Endothelial cell of umbilical vein (primary cell): ENCODE measurements around the gene HEXIM2. TPM values are rescaled to one million over a fixed set of nuclear protein-coding genes. Genes with fewer than 3 reads are reported as not detected.

Experiments
- BruUV-seq: library from RNA; stranded (reverse); fragments of 400-500 nt; replicated peaks from 2 replicates; lab custom pipeline; 2021; lab: Mats Ljungman, UMichigan
- CTCF ChIA-PET: fragments of 300-600, 350-600 bp; sonication (Branson Sonifier 250); formaldehyde crosslinking; loops from one replicate; lab custom pipeline; 2021; ENCODE audit warnings: antibody characterized with exemption, inconsistent platforms; lab: Charles Lee
- POLR2A ChIA-PET: fragments of 300-600, 350-600 bp; sonication (Branson Sonifier 250); formaldehyde crosslinking; loops from one replicate; lab custom pipeline; 2021; ENCODE audit warnings: antibody characterized with exemption, inconsistent platforms; lab: Charles Lee
- DNase-seq: peaks from one replicate; pipeline ENCODE4 v3.0.0-alpha.2; 2011; ENCODE audit warnings: low read depth, low spot score
- FAIRE-seq: peaks from 2 replicates; lab custom pipeline; 2011; peaks lifted over from hg19 to GRCh38; lab: Jason Lieb, UNC
- H2AFZ ChIP-seq: 2 replicates; pipeline ENCODE4 v1.6.0; 2012; ENCODE audit warnings: low read depth, low read length, control low read depth, inconsistent platforms
- H3K27ac ChIP-seq: 2 replicates; pipeline ENCODE4 v1.5.1; 2011; ENCODE audit warnings: low read depth, mild to moderate bottlenecking, control low read depth, low read length, moderate library complexity; ENCODE audit not compliant: insufficient read depth
- H3K27me3 ChIP-seq, 2 experiments: 2 replicates each; pipeline versions ENCODE4 v1.6.0 to v1.6.1; 2011; ENCODE audit warnings: low read length in 2 of 2, mixed read lengths in 1 of 2; ENCODE audit not compliant: control insufficient read depth in 2 of 2, insufficient read depth in 2 of 2
- H3K36me3 ChIP-seq, 2 experiments: 2 replicates in 1 of 2; 3 replicates in 1 of 2; pipeline ENCODE4 v1.5.1; 2011; ENCODE audit warnings: low read length in 2 of 2, mild to moderate bottlenecking in 1 of 2, moderate library complexity in 1 of 2; ENCODE audit not compliant: control insufficient read depth in 2 of 2, insufficient read depth in 2 of 2; ENCODE audit errors: extremely low read depth in 1 of 2
- H3K4me1 ChIP-seq: 3 replicates; pipeline ENCODE4 v1.5.1; 2011; ENCODE audit warnings: mild to moderate bottlenecking, low read length; ENCODE audit not compliant: control insufficient read depth, insufficient read depth; ENCODE audit errors: extremely low read depth
- H3K4me2 ChIP-seq: 2 replicates; pipeline ENCODE4 v1.6.1; 2011; ENCODE audit warnings: low read length, control low read depth, mixed read lengths; ENCODE audit not compliant: insufficient read depth
- H3K4me3 ChIP-seq, 3 experiments: fragments of 200-600 bp in 1 of 3; sonication (generic), shearing (Covaris generic) in 1 of 3; replicated peaks in 1 of 3; 2 replicates each; pipeline ENCODE4 v1.5.1; 2011 to 2016; ENCODE audit warnings: control low read depth in 3 of 3, low read length in 3 of 3, mild to moderate bottlenecking in 2 of 3, inconsistent platforms in 1 of 3, low read depth in 1 of 3, moderate library complexity in 1 of 3; ENCODE audit not compliant: insufficient read depth in 1 of 3
- H3K79me2 ChIP-seq: 2 replicates; pipeline ENCODE4 v1.6.0; 2012; ENCODE audit warnings: low read length, inconsistent platforms; ENCODE audit not compliant: control insufficient read depth, insufficient read depth
- H3K9ac ChIP-seq: replicated peaks from 2 replicates; pipeline ENCODE3; 2011; ENCODE audit warnings: low read length, control low read depth; ENCODE audit not compliant: insufficient read depth; ENCODE audit errors: extremely low read depth
- H3K9me1 ChIP-seq: replicated peaks from 3 replicates; pipeline ENCODE4 v1.6.0; 2011; ENCODE audit warnings: mild to moderate bottlenecking, low read length; ENCODE audit not compliant: control insufficient read depth, insufficient read depth; ENCODE audit errors: extremely low read depth
- H3K9me3 ChIP-seq: replicated peaks from 2 replicates; pipeline ENCODE4 v1.5.1; 2012; ENCODE audit warnings: low read length, inconsistent platforms; ENCODE audit not compliant: control insufficient read depth, insufficient read depth
- H4K20me1 ChIP-seq: replicated peaks from 2 replicates; pipeline ENCODE3; 2011; ENCODE audit warnings: mild to moderate bottlenecking, low read length; ENCODE audit not compliant: control insufficient read depth, insufficient read depth; ENCODE audit errors: extremely low read depth
- CTCF ChIP-seq, 2 donors: IDR thresholded peaks; 1 replicate in 1 of 2; 2 replicates in 1 of 2; pipeline ENCODE4 v1.5.1; 2011; ENCODE audit warnings: low read length in 2 of 2, mild to moderate bottlenecking in 2 of 2, moderate library complexity in 2 of 2, control low read depth in 1 of 2, inconsistent platforms in 1 of 2, low read depth in 1 of 2; ENCODE audit not compliant: insufficient read depth in 1 of 2; ENCODE audit errors: extremely low read depth in 1 of 2
- EZH2 ChIP-seq: IDR thresholded peaks from 2 replicates; pipeline ENCODE4 v1.6.1; 2012; ENCODE audit warnings: borderline replicate concordance, low read depth, mild to moderate bottlenecking, moderate library complexity, low read length, inconsistent platforms; ENCODE audit not compliant: severe bottlenecking
- FOS ChIP-seq: IDR thresholded peaks from 2 replicates; pipeline ENCODE4 v1.6.1; 2011; ENCODE audit warnings: mild to moderate bottlenecking, low read length, moderate library complexity, borderline replicate concordance; ENCODE audit not compliant: insufficient read depth
- GATA2 ChIP-seq: IDR thresholded peaks from 2 replicates; pipeline ENCODE4 v1.7.0; 2011; ENCODE audit warnings: low read depth, mild to moderate bottlenecking, moderate library complexity, mixed read lengths, low read length; ENCODE audit not compliant: insufficient read length, insufficient read depth
- JUN ChIP-seq: IDR thresholded peaks from 2 replicates; pipeline ENCODE4 v1.6.1; 2011; ENCODE audit warnings: borderline replicate concordance, low read depth; ENCODE audit not compliant: insufficient read length, insufficient read depth
- MAX ChIP-seq: IDR thresholded peaks from 2 replicates; pipeline ENCODE4 v1.6.1; 2011; ENCODE audit not compliant: insufficient read depth, insufficient read length
- MYC ChIP-seq: IDR thresholded peaks from one replicate; pipeline ENCODE4 v1.6.1; 2011; ENCODE audit warnings: mild to moderate bottlenecking, low read depth, low read length
- POLR2A ChIP-seq: IDR thresholded peaks from 2 replicates; pipeline ENCODE4 v1.6.1; 2012; ENCODE audit warnings: low read depth, mild to moderate bottlenecking, control low read depth, low read length
- POLR2AphosphoS5 ChIP-seq: IDR thresholded peaks from 2 replicates; pipeline ENCODE4 v1.6.1; 2012; ENCODE audit warnings: low read depth, mild to moderate bottlenecking, control low read depth, low read length, moderate library complexity; ENCODE audit not compliant: insufficient read depth
- dilution Hi-C: fragments of 300-500 bp; cut with MboI; formaldehyde crosslinking; loops from one replicate; pipeline ENCODE4 v1.15.0; 2019; ENCODE audit warnings: low sequenced_read_pairs; ENCODE audit not compliant: extremely low pct_ligation_motif_present
- intact Hi-C: fragments of 100-400 bp; cut with micrococcal nuclease; formaldehyde crosslinking; loops from one replicate; pipeline ENCODE4 v1.10.0; 2022
- polyA plus RNA-seq, 4 experiments: library from polyadenylated mRNA; depleted of rRNA in 3 of 4; stranded (reverse) in 3 of 4; unstranded in 1 of 4; fragments of >200 nt; gene quantifications; 2 replicates each; pipeline versions ENCODE4 v1.2.1 to v1.2.3, GENCODE V29; 2011 to 2012; ENCODE audit warnings: missing spikeins in 1 of 4
- total RNA-seq: library from RNA; stranded (reverse); gene quantifications from 2 replicates; pipeline ENCODE4 v1.2.3, GENCODE V29; 2021

HEXIM2 gene
- total and polyA plus RNA-seq, 2 donors (not counting 3 experiments of a cell fraction or from before 2014, with no cell fraction given), result 2.9 to 3.8 TPM

GRCh38 chr17:45146166-45146565 is 15.5 kb upstream of the HEXIM2 start:
- H3K4me3 ChIP-seq, result no peak overlapping the region
- H3K36me3 ChIP-seq, result no peaks in the 10 kb centered on the region
- H3K9me1 ChIP-seq, result no peaks in the 10 kb centered on the region
- H3K4me1 ChIP-seq, result peaks cover 17% of the 10 kb centered on the region
- no peak overlapping the region for H3K9ac ChIP-seq
- CTCF ChIA-PET, result interaction anchor here (10.4 kb wide), 1 partner anchor 10 kb away, joined by 393 read pairs; the partner anchor contains the start of gene ACBD4
- H3K27ac ChIP-seq, result peak overlapping the region; percentile 6
- intact Hi-C loops, result loop anchor here (10.0 kb wide), 1 partner anchor 229 kb away; no protein-coding TSS in a partner anchor
- TF ChIP-seq POLR2AphosphoS5 (no peak), POLR2A (no peak), MAX (no peak), JUN (no peak)
- peaks cover 24% of the 10 kb centered on the region for H3K79me2 ChIP-seq
- dilution Hi-C loops, result no loop called here
- H2AFZ ChIP-seq, result no peak overlapping the region
- H3K9me3 ChIP-seq, result no peaks in the 10 kb centered on the region
- FAIRE-seq (no peak), DNase-seq (no peak)
- no peak overlapping the region for H3K4me2 ChIP-seq
- no peaks in the 10 kb centered on the region for H4K20me1 ChIP-seq
- POLR2A ChIA-PET, result interaction anchor here (1.2 kb wide), 1 partner anchor 10 kb away, joined by 10 read pairs; the partner anchor contains the start of gene ACBD4
- no TSS peak for BruUV-seq
- no peaks in the 10 kb centered on the region for H3K27me3 ChIP-seq

- ChIA-PET CTCF (interaction anchor here (10.4 kb wide), 1 partner anchor 10 kb away, joined by 393 read pairs; the partner anchor contains the start of gene ACBD4), POLR2A (no interaction called here)
- Histone ChIP-seq H3K9ac (no peak overlapping the region), H3K9me1 (no peaks in the 10 kb centered on the region), H3K4me3 (no peak overlapping the region), H3K27ac (peak overlapping the region; percentile 6), H3K36me3 (no peaks in the 10 kb centered on the region), H2AFZ (no peak overlapping the region), H3K4me1 (peaks cover 21% of the 10 kb centered on the region), H4K20me1 (no peaks in the 10 kb centered on the region), H3K79me2 (peaks cover 28% of the 10 kb centered on the region), H3K9me3 (no peaks in the 10 kb centered on the region), H3K27me3 (no peaks in the 10 kb centered on the region), H3K4me2 (peak overlapping the region; percentile 51)
- TF ChIP-seq CTCF (IDR thresholded peaks at IDR 0.05; ENCODE audit: extremely low read depth in 1 of 2, insufficient read depth in 1 of 2, low read depth in 1 of 2, low read length in 2 of 2) (no peak), EZH2 (no peak), POLR2AphosphoS5 (no peak), GATA2 (no peak), MAX (no peak), POLR2A (no peak), JUN (no peak), MYC (no peak), FOS (no peak)
- dilution Hi-C loops, result no loop called here
- no peak for DNase-seq
- intact Hi-C loops, result loop anchor here (10.0 kb wide), 1 partner anchor 228 kb away; no protein-coding TSS in a partner anchor
- BruUV-seq, result no TSS peak
- no peak for FAIRE-seq
These were observed 15.1 kb upstream of the HEXIM2 start for GRCh38 chr17:45146592-45146889.
